K562 (cell line): ENCODE data around the gene SERPING1. TPM values are rescaled to one million over a fixed set of nuclear protein-coding genes. Genes with fewer than 3 reads are reported as not detected.

Experiments used
- ATAC-seq: fragments of 200-7000 bp; cut with Tn5 transposase; 3 replicates; pipeline ENCODE4 v1.9.1; 2020; ENCODE audit warnings: moderate library complexity
- BruUV-seq: library from RNA; stranded (reverse); fragments of 400-500 nt; replicated peaks from 2 replicates; lab custom pipeline; 2021; lab: Mats Ljungman, UMichigan
- CTCF ChIA-PET: fragments of 300-600 bp; formaldehyde crosslinking; extraction: SDS; loops from one replicate; lab custom pipeline; 2021; ENCODE audit warnings: low intra/inter-chr PET ratio; lab: Yijun Ruan, JAX
- POLR2A ChIA-PET: fragments of 300-600, 350-650 bp; sonication (Branson Sonifier 250); formaldehyde crosslinking; extraction: SDS; loops from one replicate; lab custom pipeline; 2021; ENCODE audit warnings: antibody characterized with exemption, inconsistent platforms; lab: Yijun Ruan, JAX
- DNase-seq, 4 experiments: peaks; one replicate each; pipeline versions ENCODE4 v3.0.0 to v3.0.0-alpha.2; 2011 to 2018; ENCODE audit warnings: low spot score in 3 of 4, mixed read lengths in 3 of 4; ENCODE audit errors: extremely low read depth in 1 of 4
- FAIRE-seq: peaks from 2 replicates; lab custom pipeline; 2011; peaks lifted over from hg19 to GRCh38; lab: Jason Lieb, UNC
- H2AFZ ChIP-seq: 2 replicates; pipeline ENCODE4 v1.6.0; 2011; ENCODE audit warnings: low read depth, low read length, control low read depth, inconsistent platforms
- H3K27ac ChIP-seq: fragments of 200-600 bp; 3 replicates; pipeline ENCODE4 v1.8.0; 2011; ENCODE audit warnings: low read depth, mild to moderate bottlenecking, control low read depth, inconsistent platforms, low read length, moderate library complexity, mixed read lengths; ENCODE audit errors: extremely low read depth
- H3K27me3 ChIP-seq, 2 experiments: fragments of 300-600 bp in 1 of 2; 2 replicates in 1 of 2; 3 replicates in 1 of 2; pipeline versions ENCODE4 v1.6.0 to v1.8.0; 2011; ENCODE audit warnings: inconsistent platforms in 2 of 2, low read length in 2 of 2, mild to moderate bottlenecking in 1 of 2, mixed read lengths in 1 of 2, moderate library complexity in 1 of 2; ENCODE audit not compliant: control insufficient read depth in 2 of 2, insufficient read depth in 2 of 2
- H3K36me3 ChIP-seq: fragments of 300-600 bp; 3 replicates; pipeline ENCODE4 v1.8.0; 2011; ENCODE audit warnings: mild to moderate bottlenecking, low read length, inconsistent platforms; ENCODE audit not compliant: control insufficient read depth, insufficient read depth
- H3K4me1 ChIP-seq, 2 experiments: fragments of 200-600 bp in 1 of 2; replicated peaks in 1 of 2; 2 replicates in 1 of 2; 3 replicates in 1 of 2; pipeline versions ENCODE4 v1.5.1 to v1.8.0; 2011; ENCODE audit warnings: inconsistent platforms in 2 of 2, low read length in 2 of 2, mild to moderate bottlenecking in 1 of 2, mixed read lengths in 1 of 2, moderate library complexity in 1 of 2; ENCODE audit not compliant: control insufficient read depth in 2 of 2, insufficient read depth in 2 of 2
- H3K4me2 ChIP-seq: 2 replicates; pipeline ENCODE4 v1.6.1; 2011; ENCODE audit warnings: low read length, control low read depth, inconsistent platforms, mixed read lengths; ENCODE audit not compliant: insufficient read depth
- H3K4me3 ChIP-seq: fragments of 200-600 bp; sonication (generic), shearing (Covaris generic); 2 replicates; pipeline ENCODE4 v1.5.1; 2016; ENCODE audit warnings: control low read depth, inconsistent platforms
- H3K79me2 ChIP-seq: fragments of 200-600 bp; 3 replicates; pipeline ENCODE4 v1.8.0; 2011; ENCODE audit warnings: low read length, inconsistent platforms; ENCODE audit not compliant: control insufficient read depth, insufficient read depth
- H3K9ac ChIP-seq, 2 experiments: 2 replicates each; pipeline versions ENCODE4 v1.6.0 to v1.6.1; 2011; ENCODE audit warnings: low read depth in 2 of 2, low read length in 2 of 2, control low read depth in 1 of 2, inconsistent platforms in 1 of 2, mild to moderate bottlenecking in 1 of 2, mixed read lengths in 1 of 2; ENCODE audit not compliant: insufficient read depth in 1 of 2
- H3K9me1 ChIP-seq: one replicate; pipeline ENCODE4 v1.6.0; 2011; ENCODE audit warnings: inconsistent platforms, mild to moderate bottlenecking, low read length, moderate library complexity; ENCODE audit not compliant: control insufficient read depth, insufficient read depth
- H3K9me3 ChIP-seq: replicated peaks from 2 replicates; pipeline ENCODE4 v1.5.1; 2011; ENCODE audit warnings: low read depth, low read length, inconsistent platforms; ENCODE audit not compliant: control insufficient read depth, insufficient read depth
- H4K20me1 ChIP-seq: replicated peaks from 2 replicates; pipeline ENCODE4 v1.6.1; 2011; ENCODE audit warnings: low read length, inconsistent platforms, mixed read lengths; ENCODE audit not compliant: control insufficient read depth, insufficient read depth
- NR0B1 ChIP-seq: fragments of 450-650 bp; IDR thresholded peaks from one replicate; pipeline ENCODE4 v1.6.1; 2018; ENCODE audit warnings: mild to moderate bottlenecking, moderate library complexity; ENCODE audit not compliant: partially characterized antibody
- ZKSCAN3 ChIP-seq: fragments of 250-450 bp; sonication (Bioruptor Pico); IDR thresholded peaks from 2 replicates; pipeline ENCODE4 v1.4.0; 2020
- WGBS: fragments of 100-300 bp; shearing (Covaris generic); methylation state at CpG from one replicate; pipeline ENCODE4 v1.1.6; 2016; ENCODE audit warnings: low coverage, mixed read lengths; ENCODE audit not compliant: insufficient coverage; ENCODE audit errors: missing lambda C conversion rate; 5-methylcytosine and 5-hydroxymethylcytosine counted together
- in situ Hi-C: fragments of 300-500 bp; cut with MboI; formaldehyde crosslinking; loops from 4 replicates; pipeline ENCODE4 v1.15.0; 2018; ENCODE audit warnings: inconsistent platforms, mixed read lengths
- intact Hi-C: fragments of 100-400 bp; cut with micrococcal nuclease; formaldehyde crosslinking; loops from 2 replicates; pipeline ENCODE4 v1.14.2; 2022
- polyA plus RNA-seq, 8 experiments: library from polyadenylated mRNA; depleted of rRNA in 4 of 8; stranded (reverse) in 5 of 8; unstranded in 3 of 8; fragments of >200 nt; fragmentation: Nextera tagmentation in 2 of 8; fragmentation: Illumina TruSeq in 1 of 8; extraction: Ambion mirVana in 2 of 8; extraction: Trizol in 1 of 8; gene quantifications; 2 replicates each; pipeline versions ENCODE4 v1.2.1 to v1.2.3, GENCODE V29; 2011 to 2014; ENCODE audit warnings: inconsistent platforms in 1 of 8, missing spikeins in 1 of 8
- total RNA-seq, 7 experiments: library from RNA; depleted of rRNA in 6 of 7; stranded (reverse); fragments of >200 nt in 6 of 7; fragmentation: Illumina TruSeq in 2 of 7; extraction: Trizol in 2 of 7; gene quantifications; 2 replicates each; pipeline versions ENCODE4 v1.2.1 to v1.2.3, GENCODE V29; 2011 to 2021; ENCODE audit warnings: low replicate concordance in 1 of 7

Gene SERPING1
- total and polyA plus RNA-seq, 9 of the 15 experiments (the other 6 are each of a cell fraction or from before 2014, with no cell fraction given) = 0.10 to 1.00 (median 0.21) TPM; not detected in 2

- 31% methylated on average over 10 of the region's 10 CpGs for WGBS
- DNase-seq = no peak
Observed at GRCh38 chr11:57647372-57647771, 49.9 kb downstream of the SERPING1 start.

More at GRCh38 chr11:57647372-57647771, 49.9 kb downstream of the SERPING1 start:
- no peaks in the 10 kb centered on the region for H3K79me2 ChIP-seq
- no peak overlapping the region for H3K9ac ChIP-seq
- FAIRE-seq = no peak
- TF ChIP-seq NR0B1 (no peak), ZKSCAN3 (no peak)
- BruUV-seq = no TSS peak
- H3K36me3 ChIP-seq = no peaks in the 10 kb centered on the region
- no peak for ATAC-seq
- in situ Hi-C loops (loop anchor here (10.0 kb wide), 1 partner anchor 193 kb away; no protein-coding TSS in a partner anchor), intact Hi-C loops (no loop called here)
- H3K9me1 ChIP-seq = no peaks in the 10 kb centered on the region
- CTCF ChIA-PET = no interaction called here
- H3K27me3 ChIP-seq = peaks cover 0 to 15% of the 10 kb centered on the region in 2 experiments; a peak in 2 of 5 replicates
- H3K9me3 ChIP-seq = no peaks in the 10 kb centered on the region
- H4K20me1 ChIP-seq = no peaks in the 10 kb centered on the region; the same call in 1 of the 2 replicates
- POLR2A ChIA-PET = interaction anchor here (1.6 kb wide), 1 partner anchor 153 kb away, joined by 5 read pairs; no protein-coding TSS in a partner anchor
- no peak overlapping the region for H3K4me3 ChIP-seq
- H2AFZ ChIP-seq = no peak overlapping the region
- no peak overlapping the region for H3K4me2 ChIP-seq
- peaks cover 32 to 35% of the 10 kb centered on the region in 2 experiments for H3K4me1 ChIP-seq
- no peak overlapping the region for H3K27ac ChIP-seq
